ENCODE measurements around the gene ZBED4. TPM values are rescaled to one million over a fixed set of nuclear protein-coding genes. Genes with fewer than 3 reads are reported as not detected.

Gene ZBED4
- total and polyA plus RNA-seq, 3 donors from 2014 or later = 9.1 to 18.2 (median 17.2) TPM

DNA sequence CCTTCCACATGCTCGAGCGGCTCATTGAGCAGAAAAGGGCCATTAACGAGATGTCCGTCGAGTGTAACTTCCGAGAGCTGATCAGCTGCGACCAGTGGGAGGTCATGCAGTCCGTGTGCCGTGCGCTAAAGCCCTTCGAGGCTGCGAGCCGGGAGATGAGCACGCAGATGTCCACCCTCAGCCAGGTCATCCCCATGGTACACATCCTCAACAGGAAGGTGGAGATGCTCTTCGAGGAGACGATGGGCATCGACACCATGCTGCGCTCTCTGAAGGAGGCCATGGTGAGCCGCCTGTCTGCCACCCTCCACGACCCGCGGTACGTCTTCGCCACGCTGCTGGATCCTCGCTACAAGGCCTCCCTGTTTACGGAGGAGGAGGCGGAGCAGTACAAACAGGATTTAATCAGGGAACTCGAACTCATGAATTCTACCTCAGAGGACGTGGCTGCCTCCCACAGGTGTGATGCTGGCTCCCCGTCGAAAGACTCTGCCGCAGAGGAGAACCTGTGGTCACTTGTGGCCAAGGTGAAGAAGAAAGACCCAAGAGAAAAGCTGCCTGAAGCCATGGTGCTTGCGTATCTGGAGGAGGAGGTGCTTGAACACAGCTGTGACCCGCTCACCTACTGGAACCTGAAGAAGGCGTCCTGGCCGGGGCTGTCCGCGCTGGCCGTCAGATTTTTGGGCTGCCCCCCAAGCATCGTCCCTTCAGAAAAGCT is 32.9 kb downstream of the ZBED4 start:
- TF ChIP-seq POLR2A (IDR thresholded peaks at IDR 0.05) = no peak
- no peak for TF ChIP-seq CTCF (IDR thresholded peaks at IDR 0.05)
- Histone ChIP-seq H3K27me3 (no peaks in the 10 kb centered on the region), H3K9me3 (no peaks in the 10 kb centered on the region)

GRCh38 chr22:49887064-49887451 is 33.4 kb downstream of the ZBED4 start:
- no peak overlapping the region for H3K4me3 ChIP-seq
- H3K27ac ChIP-seq = no peak overlapping the region
- no peaks in the 10 kb centered on the region for H3K4me1 ChIP-seq
- no peaks in the 10 kb centered on the region for H3K36me3 ChIP-seq (ENCODE audit: low read depth, missing control alignments)
- no peaks in the 10 kb centered on the region for H3K9me3 ChIP-seq
- 96 to 97% methylated on average over 14 of the region's 14 CpGs for WGBS, 2 donors
- no peak for TF ChIP-seq CTCF (IDR thresholded peaks at IDR 0.05)
- H3K27me3 ChIP-seq = no peaks in the 10 kb centered on the region
- DNase-seq = no peak
- intact Hi-C loops (cut with DNase I; ENCODE audit: low total_unique reads) = no loop called here

More for the DNA sequence above, 32.9 kb downstream of the ZBED4 start:
- WGBS, 2 donors = 97 to 98% methylated on average over 27 to 41 of the region's 41 CpGs
- DNase-seq = no peak
- Histone ChIP-seq H3K4me1 (no peaks in the 10 kb centered on the region), H3K36me3 (ENCODE audit: low read depth, missing control alignments) (no peaks in the 10 kb centered on the region), H3K4me3 (no peak overlapping the region), H3K27ac (no peak overlapping the region)
- intact Hi-C loops (cut with DNase I; ENCODE audit: low total_unique reads) = no loop called here

DNA sequence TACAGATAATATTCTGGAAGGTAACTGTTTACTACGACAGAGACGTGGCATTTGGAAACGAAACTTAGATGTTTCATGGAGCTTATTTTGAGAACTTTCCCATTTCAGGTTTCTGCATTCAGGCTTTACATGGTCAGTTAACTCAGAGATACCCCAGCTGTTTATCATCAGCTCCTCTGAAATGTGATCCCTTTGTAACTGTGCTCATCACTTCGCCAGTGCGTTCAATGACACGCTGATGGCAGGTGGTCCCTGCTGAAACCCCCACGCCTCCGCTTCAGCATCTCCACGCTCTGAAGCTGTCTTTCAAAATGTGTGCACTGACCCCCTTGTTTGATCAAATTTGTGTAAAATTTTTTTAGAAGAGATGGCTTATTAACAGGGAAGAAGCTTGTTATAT is 34.1 kb downstream of the ZBED4 start:
- Histone ChIP-seq H3K4me3 (no peak overlapping the region), H3K9me3 (no peaks in the 10 kb centered on the region), H3K36me3 (ENCODE audit: low read depth, missing control alignments) (no peaks in the 10 kb centered on the region), H3K27me3 (no peaks in the 10 kb centered on the region), H3K27ac (no peak overlapping the region), H3K4me1 (no peaks in the 10 kb centered on the region)
- 95% methylated on average over 9 of the region's 9 CpGs for WGBS, 2 donors
- intact Hi-C loops (cut with DNase I; ENCODE audit: low total_unique reads) = no loop called here
- no peak for DNase-seq
- TF ChIP-seq POLR2A (IDR thresholded peaks at IDR 0.05) (no peak), CTCF (IDR thresholded peaks at IDR 0.05) (no peak)

DNA sequence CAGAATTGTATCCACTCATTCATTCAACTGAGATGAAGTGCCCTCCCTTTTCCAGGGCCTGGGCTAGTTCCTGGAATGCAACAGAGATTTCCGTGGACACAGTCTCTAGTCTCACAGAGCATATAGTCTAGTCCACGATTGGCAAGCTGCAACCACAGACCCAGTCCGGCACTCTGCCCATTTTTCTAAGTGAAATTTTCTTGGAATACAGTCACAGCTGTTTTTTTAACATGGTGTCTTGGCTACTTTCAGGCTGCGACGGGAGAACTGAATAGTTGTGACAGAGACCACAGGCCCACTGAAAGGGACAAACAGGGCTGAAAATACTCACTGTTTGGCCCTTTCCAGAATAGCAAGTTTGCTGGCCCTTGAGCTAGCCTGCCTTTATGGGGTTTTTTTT is 35.4 kb downstream of the ZBED4 start:
- TF ChIP-seq POLR2A (IDR thresholded peaks at IDR 0.05) (no peak), CTCF (IDR thresholded peaks at IDR 0.05) (no peak)
- no peak for DNase-seq
- no peak overlapping the region for H3K27ac ChIP-seq
- no peaks in the 10 kb centered on the region for H3K4me1 ChIP-seq
- intact Hi-C loops (cut with DNase I; ENCODE audit: low total_unique reads) = no loop called here
- WGBS, 2 donors = 91% methylated on average over 5 of the region's 5 CpGs
- no peaks in the 10 kb centered on the region for H3K27me3 ChIP-seq
- no peaks in the 10 kb centered on the region for H3K9me3 ChIP-seq
- H3K36me3 ChIP-seq (ENCODE audit: low read depth, missing control alignments) = no peaks in the 10 kb centered on the region
- H3K4me3 ChIP-seq = no peak overlapping the region
